HG03103 (cell line): ENCODE measurements around the gene ATG10.
A peak's percentile ranks its signal among the peaks of the same experiment; 100 is the strongest.

ENCODE experiments used
- ATAC-seq: cut with Tn5 transposase; IDR thresholded peaks from one replicate; pipeline ENCODE4 v1.9.1; 2021; ENCODE audit warnings: low read depth; ENCODE audit not compliant: unreplicated experiment

Gene ATG10

GRCh38 chr5:82158755-82159413 is 187.1 kb downstream of the ATG10 start:
- no peak for ATAC-seq

- no peak for ATAC-seq
Observed at GRCh38 chr5:82160948-82161347, 189.1 kb downstream of the ATG10 start.

- no peak for ATAC-seq
Observed at GRCh38 chr5:82162573-82162972, 190.8 kb downstream of the ATG10 start.

- ATAC-seq = no peak
Observed at GRCh38 chr5:82163452-82164175, 191.8 kb downstream of the ATG10 start.

- ATAC-seq = no peak
Observed at GRCh38 chr5:82164176-82164976, 192.6 kb downstream of the ATG10 start.

- ATAC-seq = no peak
Observed at GRCh38 chr5:82164977-82165713, 193.3 kb downstream of the ATG10 start.

GRCh38 chr5:82165740-82166530 is 194.1 kb downstream of the ATG10 start:
- ATAC-seq = peak; percentile 82

GRCh38 chr5:82167372-82167935 is 195.6 kb downstream of the ATG10 start:
- ATAC-seq = no peak

GRCh38 chr5:82168294-82168693 is 196.5 kb downstream of the ATG10 start:
- no peak for ATAC-seq

- no peak for ATAC-seq
Observed at GRCh38 chr5:82169892-82170291, 198.1 kb downstream of the ATG10 start.

- peak; percentile 99 for ATAC-seq
Observed at GRCh38 chr5:82174128-82174918, 202.5 kb downstream of the ATG10 start.

GRCh38 chr5:82174919-82175219 is 203.0 kb downstream of the ATG10 start:
- no peak for ATAC-seq

- ATAC-seq = no peak
Observed at GRCh38 chr5:82176115-82176814, 204.4 kb downstream of the ATG10 start.

- no peak for ATAC-seq
Observed at GRCh38 chr5:82178378-82178777, 206.6 kb downstream of the ATG10 start.

- no peak for ATAC-seq
Observed at GRCh38 chr5:82182662-82183061, 210.8 kb downstream of the ATG10 start.

- ATAC-seq = no peak
Observed at GRCh38 chr5:82183828-82184227, 212.0 kb downstream of the ATG10 start.

GRCh38 chr5:82185851-82186250 is 214.0 kb downstream of the ATG10 start:
- no peak for ATAC-seq

- ATAC-seq = no peak
Observed at GRCh38 chr5:82197550-82197949, 225.7 kb downstream of the ATG10 start.
